ENCODE measurements around the gene TMEM245.

TMEM245 gene

GRCh38 chr9:108994695-108995094 is 125.1 kb downstream of the TMEM245 start:
- DNase-seq (ENCODE audit: low read depth in 2 of 2) = peak; percentile 72 to 84
- TF ChIP-seq, protein P1, sequence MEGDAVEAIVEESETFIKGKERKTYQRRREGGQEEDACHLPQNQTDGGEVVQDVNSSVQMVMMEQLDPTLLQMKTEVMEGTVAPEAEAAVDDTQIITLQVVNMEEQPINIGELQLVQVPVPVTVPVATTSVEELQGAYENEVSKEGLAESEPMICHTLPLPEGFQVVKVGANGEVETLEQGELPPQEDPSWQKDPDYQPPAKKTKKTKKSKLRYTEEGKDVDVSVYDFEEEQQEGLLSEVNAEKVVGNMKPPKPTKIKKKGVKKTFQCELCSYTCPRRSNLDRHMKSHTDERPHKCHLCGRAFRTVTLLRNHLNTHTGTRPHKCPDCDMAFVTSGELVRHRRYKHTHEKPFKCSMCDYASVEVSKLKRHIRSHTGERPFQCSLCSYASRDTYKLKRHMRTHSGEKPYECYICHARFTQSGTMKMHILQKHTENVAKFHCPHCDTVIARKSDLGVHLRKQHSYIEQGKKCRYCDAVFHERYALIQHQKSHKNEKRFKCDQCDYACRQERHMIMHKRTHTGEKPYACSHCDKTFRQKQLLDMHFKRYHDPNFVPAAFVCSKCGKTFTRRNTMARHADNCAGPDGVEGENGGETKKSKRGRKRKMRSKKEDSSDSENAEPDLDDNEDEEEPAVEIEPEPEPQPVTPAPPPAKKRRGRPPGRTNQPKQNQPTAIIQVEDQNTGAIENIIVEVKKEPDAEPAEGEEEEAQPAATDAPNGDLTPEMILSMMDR (IDR thresholded peaks at IDR 0.05; ENCODE audit: low read depth, low read length) = no peak

GRCh38 chr9:108991479-108991878 is 128.3 kb downstream of the TMEM245 start:
- peak in 1 of 2 donors; percentile 53 for DNase-seq (ENCODE audit: low read depth in 2 of 2)

More at GRCh38 chr9:108994695-108995094, 125.1 kb downstream of the TMEM245 start:
- H3K4me3 ChIP-seq (replicated peaks in 1 of 2; ENCODE audit: low read depth in 2 of 2, low read length in 2 of 2) = no peak overlapping the region

GRCh38 chr9:108983885-108984284 is 135.9 kb downstream of the TMEM245 start:
- H3K4me3 ChIP-seq (replicated peaks in 1 of 2; ENCODE audit: low read depth in 2 of 2, low read length in 2 of 2) = no peak overlapping the region
- TF ChIP-seq, protein P1 (IDR thresholded peaks at IDR 0.05; ENCODE audit: low read depth, low read length) = no peak
- DNase-seq (ENCODE audit: low read depth in 2 of 2) = no peak

More at GRCh38 chr9:108991479-108991878, 128.3 kb downstream of the TMEM245 start:
- H3K4me3 ChIP-seq (replicated peaks in 1 of 2; ENCODE audit: low read depth in 2 of 2, low read length in 2 of 2) = no peak overlapping the region
- TF ChIP-seq, protein P1 (IDR thresholded peaks at IDR 0.05; ENCODE audit: low read depth, low read length) = no peak

DNA sequence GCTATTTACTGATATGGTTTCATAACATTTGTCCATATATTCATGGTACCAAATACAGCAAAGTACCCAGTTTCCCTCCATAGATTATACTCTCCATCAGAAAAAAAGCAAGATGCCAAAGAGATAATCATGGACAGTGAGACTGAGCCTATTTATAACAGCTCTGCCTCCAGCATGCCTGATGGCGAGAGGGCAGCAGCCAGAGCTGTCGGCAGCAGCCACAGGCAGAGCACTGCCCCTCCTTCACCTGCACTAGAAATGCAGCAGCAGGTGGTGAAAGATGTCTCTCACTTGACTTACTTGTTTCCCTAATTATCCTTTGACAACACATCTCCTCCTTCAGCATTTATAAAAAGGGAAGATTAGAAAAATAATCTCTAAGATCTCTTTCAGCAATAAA is 138.9 kb downstream of the TMEM245 start:
- H3K4me3 ChIP-seq (replicated peaks in 1 of 2; ENCODE audit: low read depth in 2 of 2, low read length in 2 of 2) = no peak overlapping the region
- DNase-seq (ENCODE audit: low read depth in 2 of 2) = no peak
- TF ChIP-seq, protein P1 (IDR thresholded peaks at IDR 0.05; ENCODE audit: low read depth, low read length) = no peak

DNA sequence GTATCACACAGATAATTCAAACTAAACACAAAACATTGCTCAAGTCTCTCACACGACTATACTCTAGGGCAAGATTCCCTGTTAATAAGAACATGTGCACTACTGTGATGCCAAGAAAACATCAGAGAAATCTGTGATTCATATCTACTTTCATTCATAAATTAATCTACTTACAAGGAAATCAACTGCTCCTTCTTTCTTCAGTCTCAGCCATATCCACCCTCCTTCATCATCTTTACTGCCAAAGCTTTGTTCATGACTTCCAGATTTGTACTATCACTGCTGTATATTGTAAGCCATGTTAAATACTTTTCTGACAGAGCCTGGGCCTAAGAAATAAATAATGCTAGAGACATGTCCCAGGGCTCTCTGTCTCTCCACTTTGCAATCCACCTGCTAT is 141.5 kb downstream of the TMEM245 start:
- H3K4me3 ChIP-seq (replicated peaks in 1 of 2; ENCODE audit: low read depth in 2 of 2, low read length in 2 of 2) = no peak overlapping the region
- DNase-seq (ENCODE audit: low read depth in 2 of 2) = peak in 1 of 2 donors; percentile 7
- TF ChIP-seq, protein P1 (IDR thresholded peaks at IDR 0.05; ENCODE audit: low read depth, low read length) = no peak

DNA sequence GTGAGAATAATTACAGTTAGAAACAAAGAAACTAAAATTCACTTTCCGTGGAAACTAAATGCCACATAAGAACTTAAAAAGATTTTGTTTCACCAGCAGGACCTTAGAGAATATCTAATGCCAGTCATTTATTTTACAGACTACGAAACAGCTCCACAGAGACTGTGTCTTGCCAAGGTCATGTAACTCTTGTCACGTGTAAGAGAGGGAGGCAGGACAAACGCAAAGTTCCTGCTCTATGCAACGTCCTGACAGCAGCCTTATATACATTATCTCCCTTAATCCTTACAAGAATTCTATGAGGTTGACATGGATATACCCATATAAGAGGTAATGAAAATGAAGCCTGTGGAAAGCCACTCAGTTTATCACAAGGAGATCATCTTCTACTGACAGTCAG is 145.9 kb downstream of the TMEM245 start:
- TF ChIP-seq, protein P1 (IDR thresholded peaks at IDR 0.05; ENCODE audit: low read depth, low read length) = no peak
- DNase-seq (ENCODE audit: low read depth in 2 of 2) = no peak
- no peak overlapping the region for H3K4me3 ChIP-seq (replicated peaks in 1 of 2; ENCODE audit: low read depth in 2 of 2, low read length in 2 of 2)

DNA sequence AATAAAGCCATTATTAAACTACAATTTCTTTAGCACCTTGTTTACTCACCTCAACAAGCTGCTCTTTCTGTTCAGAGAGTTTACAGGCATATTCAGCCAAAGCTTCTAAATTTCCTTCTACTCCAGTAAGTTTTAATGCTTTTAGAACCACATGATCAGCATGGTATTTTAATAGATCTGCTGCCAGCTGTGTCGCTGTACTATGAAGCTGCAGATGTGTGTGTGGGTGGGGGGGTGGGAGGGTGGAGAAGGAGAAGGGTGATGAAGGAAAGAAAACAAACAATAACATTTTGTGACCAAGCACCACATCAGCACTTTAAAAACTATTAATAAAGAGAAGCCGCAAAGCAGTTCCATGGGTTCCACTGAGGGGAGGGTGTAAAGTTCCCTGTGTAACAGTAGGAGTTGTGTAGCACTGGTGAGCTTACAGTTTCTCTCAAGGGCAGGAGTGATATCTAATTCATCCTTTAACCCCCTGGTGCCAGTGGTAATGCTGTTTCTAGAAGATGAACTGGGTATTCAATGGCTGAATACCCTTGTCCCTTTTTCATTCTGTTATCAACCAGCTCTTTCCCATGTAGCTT is 147.0 kb downstream of the TMEM245 start:
- DNase-seq (ENCODE audit: low read depth in 2 of 2) = peak; percentile 9 to 30
- TF ChIP-seq, protein P1 (IDR thresholded peaks at IDR 0.05; ENCODE audit: low read depth, low read length) = no peak
- H3K4me3 ChIP-seq (replicated peaks in 1 of 2; ENCODE audit: low read depth in 2 of 2, low read length in 2 of 2) = no peak overlapping the region

All from cardiac fibroblast (primary cell).